ENCODE measurements around the gene SCN4B.

Gene SCN4B

GRCh38 chr11:118099838-118100556 lies 52.6 kb downstream of the SCN4B start:
- DNase-seq (ENCODE audit: low spot score): no peak

GRCh38 chr11:118098996-118099837 lies 53.4 kb downstream of the SCN4B start:
- DNase-seq (ENCODE audit: low spot score): no peak

- DNase-seq (ENCODE audit: low spot score): no peak
Observed at GRCh38 chr11:118095967-118096367, 56.7 kb downstream of the SCN4B start.

GRCh38 chr11:118095493-118095892 lies 57.1 kb downstream of the SCN4B start:
- DNase-seq (ENCODE audit: low spot score): no peak

- no peak for DNase-seq (ENCODE audit: low spot score)
Observed at GRCh38 chr11:118092907-118093571, 59.6 kb downstream of the SCN4B start.

- DNase-seq (ENCODE audit: low spot score): no peak
Observed at GRCh38 chr11:118091690-118092089, 60.9 kb downstream of the SCN4B start.

- no peak for DNase-seq (ENCODE audit: low spot score)
Observed at GRCh38 chr11:118090545-118091162, 62.0 kb downstream of the SCN4B start.

GRCh38 chr11:118088531-118088930 lies 64.1 kb downstream of the SCN4B start:
- no peak for DNase-seq (ENCODE audit: low spot score)

- no peak for DNase-seq (ENCODE audit: low spot score)
Observed at GRCh38 chr11:118087931-118088330, 64.7 kb downstream of the SCN4B start.

- DNase-seq (ENCODE audit: low spot score): peak; percentile 5
Observed at GRCh38 chr11:118086913-118087768, 65.5 kb downstream of the SCN4B start, which contains the start of gene SMIM35. SMIM35 (minus strand) TSS chr11:118086963; CDS start chr11:118086757, 206 bp downstream.

GRCh38 chr11:118084656-118085055 lies 68.0 kb downstream of the SCN4B start:
- DNase-seq (ENCODE audit: low spot score): no peak

- DNase-seq (ENCODE audit: low spot score): no peak
Observed at GRCh38 chr11:118084247-118084646, 68.4 kb downstream of the SCN4B start.
